ENCODE measurements around the gene CFDP1.
"Not testable (repeated sequence)": the region's sequence is repeated elsewhere in the genome, so short reads cannot be mapped to it uniquely, and the experiment has no call there.

Gene CFDP1

GRCh38 chr16:75445298-75445697, 12.0 kb upstream of the CFDP1 start:
- H3K4me3 Mint-ChIP-seq, result no peak overlapping the region
- H3K27ac Mint-ChIP-seq, result no peak overlapping the region
- H3K4me1 Mint-ChIP-seq (ENCODE audit: low read depth), result no peaks in the 10 kb centered on the region
- peaks cover 3% of the 10 kb centered on the region for H3K36me3 Mint-ChIP-seq
- H3K9me3 Mint-ChIP-seq (ENCODE audit: low read depth), result no peaks in the 10 kb centered on the region
- H3K27me3 Mint-ChIP-seq, result no peaks in the 10 kb centered on the region

- Mint-ChIP-seq H3K27ac (no peak overlapping the region), H3K4me1 (ENCODE audit: low read depth) (no peaks in the 10 kb centered on the region), H3K36me3 (no peaks in the 10 kb centered on the region), H3K4me3 (no peak overlapping the region), H3K9me3 (ENCODE audit: low read depth) (no peaks in the 10 kb centered on the region), H3K27me3 (no peaks in the 10 kb centered on the region)
Observed at GRCh38 chr16:75443298-75443697, 10.0 kb upstream of the CFDP1 start.

GRCh38 chr16:75433732-75434413, 570 bp upstream of the CFDP1 start:
- Mint-ChIP-seq H3K9me3 (ENCODE audit: low read depth) (no peaks in the 10 kb centered on the region), H3K36me3 (peaks cover 2% of the 10 kb centered on the region), H3K4me1 (ENCODE audit: low read depth) (peaks cover 32% of the 10 kb centered on the region), H3K27me3 (no peaks in the 10 kb centered on the region), H3K4me3 (peak overlapping the region; percentile 91), H3K27ac (peak overlapping the region; percentile 96)

DNA sequence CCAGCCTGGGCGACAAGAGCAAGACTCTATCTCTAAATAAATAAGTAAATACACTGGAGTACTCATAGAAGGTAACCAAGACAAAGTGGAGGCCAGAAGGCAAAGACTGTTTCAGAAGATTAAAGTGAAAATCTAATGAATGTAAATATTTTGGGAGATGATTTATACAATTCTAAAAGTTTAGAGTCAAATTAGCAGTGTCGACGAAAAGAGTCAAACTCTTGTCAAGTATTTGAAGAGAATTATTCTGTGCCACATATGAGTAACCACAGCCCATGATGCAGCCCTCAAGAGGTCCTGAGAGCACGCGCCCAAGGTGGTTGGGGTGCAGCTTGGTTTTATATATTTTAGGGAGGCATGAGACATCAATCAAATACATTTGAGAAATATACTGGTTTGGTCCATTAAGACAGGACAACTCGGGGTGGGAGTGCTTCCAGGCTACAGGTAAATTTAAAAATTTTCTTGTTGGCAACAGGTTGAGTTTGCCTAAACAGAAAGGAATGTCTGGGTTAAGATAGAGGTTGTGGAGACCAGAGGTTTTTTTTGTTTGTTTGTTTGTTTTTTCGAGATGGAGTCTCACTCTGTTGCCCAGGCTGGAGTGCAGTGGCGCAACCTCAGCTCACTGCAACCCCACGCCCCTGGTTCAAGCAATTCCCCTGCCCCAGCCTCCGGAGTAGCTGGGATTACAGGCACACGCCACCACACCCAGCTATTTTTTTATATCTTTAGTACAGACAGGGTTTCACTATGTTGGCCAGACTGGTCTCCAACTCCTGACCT, 3.5 kb downstream of the CFDP1 start:
- no peaks in the 10 kb centered on the region for H3K9me3 Mint-ChIP-seq (ENCODE audit: low read depth)
- peak overlapping the region; percentile 16 for H3K27ac Mint-ChIP-seq
- H3K36me3 Mint-ChIP-seq, result peaks cover 7% of the 10 kb centered on the region
- H3K4me1 Mint-ChIP-seq (ENCODE audit: low read depth), result peaks cover 42% of the 10 kb centered on the region
- H3K27me3 Mint-ChIP-seq, result no peaks in the 10 kb centered on the region
- H3K4me3 Mint-ChIP-seq, result no peak overlapping the region

GRCh38 chr16:75426524-75426923, 6.8 kb downstream of the CFDP1 start:
- H3K27ac Mint-ChIP-seq; H3K36me3 Mint-ChIP-seq; H3K4me3 Mint-ChIP-seq; H3K27me3 Mint-ChIP-seq; H3K9me3 Mint-ChIP-seq (ENCODE audit: low read depth): not testable (repeated sequence)
- H3K4me1 Mint-ChIP-seq (ENCODE audit: low read depth), result peaks cover 36% of the 10 kb centered on the region

GRCh38 chr16:75424105-75424762, 9.1 kb downstream of the CFDP1 start:
- H3K27me3 Mint-ChIP-seq; H3K27ac Mint-ChIP-seq; H3K9me3 Mint-ChIP-seq (ENCODE audit: low read depth); H3K36me3 Mint-ChIP-seq; H3K4me3 Mint-ChIP-seq: not testable (repeated sequence)
- H3K4me1 Mint-ChIP-seq (ENCODE audit: low read depth), result peaks cover 37% of the 10 kb centered on the region

DNA sequence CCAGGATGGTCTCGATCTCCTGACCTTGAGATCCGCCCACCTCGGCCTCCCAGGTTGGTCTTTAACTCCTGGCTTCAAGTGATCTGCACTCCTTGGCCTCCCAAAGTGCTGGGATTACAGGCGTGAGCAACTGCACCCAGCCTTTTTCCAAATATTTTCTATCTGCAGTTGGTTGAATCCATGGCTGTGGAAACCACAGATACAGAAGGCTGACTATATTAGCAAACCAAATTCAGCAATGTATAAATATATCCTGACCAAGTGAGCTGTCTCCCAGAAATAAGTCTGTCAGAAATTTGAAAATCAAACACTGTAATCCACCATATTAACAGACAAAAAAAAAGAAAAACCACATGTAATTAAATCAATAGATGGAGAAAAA, 9.6 kb downstream of the CFDP1 start:
- Mint-ChIP-seq H3K27me3 (no peaks in the 10 kb centered on the region), H3K36me3 (peaks cover 5% of the 10 kb centered on the region), H3K4me1 (ENCODE audit: low read depth) (peaks cover 34% of the 10 kb centered on the region), H3K27ac (peak overlapping the region; percentile 16), H3K9me3 (ENCODE audit: low read depth) (no peaks in the 10 kb centered on the region), H3K4me3 (no peak overlapping the region)

GRCh38 chr16:75421820-75422126, 11.5 kb downstream of the CFDP1 start:
- peaks cover 38% of the 10 kb centered on the region for H3K4me1 Mint-ChIP-seq (ENCODE audit: low read depth)
- H3K27me3 Mint-ChIP-seq, result no peaks in the 10 kb centered on the region
- H3K9me3 Mint-ChIP-seq (ENCODE audit: low read depth), result no peaks in the 10 kb centered on the region
- H3K27ac Mint-ChIP-seq, result peak overlapping the region; percentile 87
- no peaks in the 10 kb centered on the region for H3K36me3 Mint-ChIP-seq
- H3K4me3 Mint-ChIP-seq, result peak overlapping the region; percentile 8

GRCh38 chr16:75420987-75421819, 12.1 kb downstream of the CFDP1 start:
- H3K4me1 Mint-ChIP-seq (ENCODE audit: low read depth), result peaks cover 38% of the 10 kb centered on the region
- no peaks in the 10 kb centered on the region for H3K9me3 Mint-ChIP-seq (ENCODE audit: low read depth)
- H3K27me3 Mint-ChIP-seq, result no peaks in the 10 kb centered on the region
- peak overlapping the region; percentile 54 for H3K4me3 Mint-ChIP-seq
- no peaks in the 10 kb centered on the region for H3K36me3 Mint-ChIP-seq
- H3K27ac Mint-ChIP-seq, result peak overlapping the region; percentile 87

- Mint-ChIP-seq H3K27me3 (no peaks in the 10 kb centered on the region), H3K9me3 (ENCODE audit: low read depth) (no peaks in the 10 kb centered on the region), H3K4me3 (no peak overlapping the region), H3K36me3 (peaks cover 5% of the 10 kb centered on the region), H3K27ac (no peak overlapping the region), H3K4me1 (ENCODE audit: low read depth) (peaks cover 48% of the 10 kb centered on the region)
Observed at GRCh38 chr16:75416904-75417565, 16.3 kb downstream of the CFDP1 start.

GRCh38 chr16:75415169-75415905, 18.0 kb downstream of the CFDP1 start:
- H3K9me3 Mint-ChIP-seq (ENCODE audit: low read depth), result no peaks in the 10 kb centered on the region
- no peaks in the 10 kb centered on the region for H3K27me3 Mint-ChIP-seq
- peaks cover 5% of the 10 kb centered on the region for H3K36me3 Mint-ChIP-seq
- peaks cover 32% of the 10 kb centered on the region for H3K4me1 Mint-ChIP-seq (ENCODE audit: low read depth)
- H3K27ac Mint-ChIP-seq, result no peak overlapping the region
- H3K4me3 Mint-ChIP-seq, result no peak overlapping the region

DNA sequence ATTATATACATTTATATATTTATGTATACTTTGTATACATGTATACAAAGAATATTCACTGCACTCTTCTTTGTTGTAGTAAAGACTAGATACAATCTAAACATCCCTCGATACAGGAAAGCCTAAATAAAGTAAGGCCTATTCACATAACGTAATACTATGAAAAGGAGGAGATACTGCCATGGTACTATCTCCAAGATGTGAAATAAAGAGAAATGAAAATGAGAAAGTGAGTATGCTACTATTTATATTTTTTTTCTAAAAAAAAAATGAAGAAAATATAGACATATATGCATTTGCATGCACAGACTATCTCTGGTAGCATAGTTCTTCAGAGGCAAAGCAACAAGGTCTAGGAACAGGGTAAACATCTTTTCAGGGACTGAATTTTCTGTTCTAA, 19.4 kb downstream of the CFDP1 start:
- H3K4me3 Mint-ChIP-seq, result no peak overlapping the region
- peaks cover 28% of the 10 kb centered on the region for H3K4me1 Mint-ChIP-seq (ENCODE audit: low read depth)
- H3K27me3 Mint-ChIP-seq, result no peaks in the 10 kb centered on the region
- peaks cover 7% of the 10 kb centered on the region for H3K36me3 Mint-ChIP-seq
- H3K9me3 Mint-ChIP-seq (ENCODE audit: low read depth), result no peaks in the 10 kb centered on the region
- H3K27ac Mint-ChIP-seq, result no peak overlapping the region

- H3K4me3 Mint-ChIP-seq, result no peak overlapping the region
- no peaks in the 10 kb centered on the region for H3K9me3 Mint-ChIP-seq (ENCODE audit: low read depth)
- peaks cover 8% of the 10 kb centered on the region for H3K4me1 Mint-ChIP-seq (ENCODE audit: low read depth)
- no peaks in the 10 kb centered on the region for H3K27me3 Mint-ChIP-seq
- peaks cover 7% of the 10 kb centered on the region for H3K36me3 Mint-ChIP-seq
- no peak overlapping the region for H3K27ac Mint-ChIP-seq
Observed at GRCh38 chr16:75406943-75407342, 26.4 kb downstream of the CFDP1 start.
